Stimulated activated naive CD8-positive, alpha-beta T cell treated with anti-CD3 and anti-CD28 coated beads, Interleukin-15, Interleukin-2, amounts not matched to agents 100 ng/mL and 50 ng/mL, for 24 hours (primary cell): ENCODE results near the gene C9orf43.
"Not testable (repeated sequence)": the region's sequence is repeated elsewhere in the genome, so short reads cannot be mapped to it uniquely, and the experiment has no call there.

ENCODE experiments used
- H3K27ac Mint-ChIP-seq: one replicate; pipeline ENCODE4 v1.8.0; 2021; ENCODE audit warnings: mild to moderate bottlenecking, mixed read lengths
- H3K27me3 Mint-ChIP-seq: one replicate; pipeline ENCODE4 v1.8.0; 2021; ENCODE audit warnings: mixed read lengths
- H3K36me3 Mint-ChIP-seq: one replicate; pipeline ENCODE4 v1.8.0; 2021; ENCODE audit warnings: low read depth, mixed read lengths
- H3K4me1 Mint-ChIP-seq: one replicate; pipeline ENCODE4 v1.8.0; 2021; ENCODE audit warnings: low read depth, mixed read lengths
- H3K4me3 Mint-ChIP-seq: one replicate; pipeline ENCODE4 v1.8.0; 2021; ENCODE audit warnings: mild to moderate bottlenecking, mixed read lengths
- H3K9me3 Mint-ChIP-seq: one replicate; pipeline ENCODE4 v1.8.0; 2021; ENCODE audit warnings: mixed read lengths

Gene C9orf43

DNA sequence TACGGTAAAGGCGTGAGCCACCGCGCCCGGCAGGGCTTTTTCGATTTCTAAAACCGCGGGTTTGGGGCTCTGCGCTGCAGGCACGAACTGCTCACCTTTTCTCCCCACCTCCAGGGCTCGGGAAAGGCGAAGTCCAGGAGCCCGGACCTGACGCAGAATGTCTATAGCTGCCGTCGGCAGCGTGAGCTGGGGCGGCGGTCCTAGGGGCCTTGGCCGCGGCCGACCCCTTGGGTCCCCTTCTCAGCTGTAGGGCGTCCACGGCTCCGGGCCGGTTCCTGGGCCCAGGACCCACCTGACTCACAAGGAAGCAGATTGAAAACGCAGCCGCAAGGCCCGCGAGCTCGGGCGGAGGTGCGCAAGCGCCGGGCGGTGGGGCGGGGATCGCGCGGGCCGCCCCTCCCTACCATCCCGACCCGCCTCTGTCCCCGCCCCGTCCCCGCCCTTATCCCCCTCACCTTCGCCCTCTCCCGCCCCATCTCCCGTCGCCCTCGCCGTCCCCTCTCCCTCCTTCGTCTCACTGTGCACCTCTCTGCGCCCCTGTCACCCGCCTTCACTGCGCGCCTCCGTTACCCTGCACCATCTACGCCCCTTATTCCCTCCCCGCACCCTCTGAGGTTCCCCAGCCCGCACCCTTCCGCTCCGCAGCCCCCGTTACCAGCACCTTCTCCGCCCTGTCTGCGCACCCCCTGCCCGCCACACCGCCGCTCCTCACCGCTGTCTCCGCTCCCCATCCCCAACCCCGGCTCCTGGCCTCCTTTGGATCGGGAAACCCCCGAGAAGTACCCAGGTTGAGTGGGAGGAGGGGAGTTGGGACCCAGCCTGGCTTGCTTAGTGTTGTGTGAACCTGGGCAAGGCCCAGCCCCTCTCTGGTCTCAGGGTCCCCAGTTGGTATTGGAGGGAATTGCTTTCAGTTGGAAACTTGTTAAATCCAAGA, 33.6 kb upstream of the C9orf43 start, which contains the start of gene HDHD3:
HDHD3 (minus strand) TSS at position 353 of the 934 bp plus-strand sequence. CDS start 2,632 bp downstream, outside the sequence.
- peaks cover 7% of the 10 kb centered on the region for H3K27me3 Mint-ChIP-seq
- H3K36me3 Mint-ChIP-seq, result no peaks in the 10 kb centered on the region
- peak within 1 kb of the TSS; percentile 83 for H3K27ac Mint-ChIP-seq
- H3K9me3 Mint-ChIP-seq, result no peaks in the 10 kb centered on the region
- H3K4me3 Mint-ChIP-seq, result peak within 1 kb of the TSS; percentile 81
- H3K4me1 Mint-ChIP-seq, result peaks cover 10% of the 10 kb centered on the region

DNA sequence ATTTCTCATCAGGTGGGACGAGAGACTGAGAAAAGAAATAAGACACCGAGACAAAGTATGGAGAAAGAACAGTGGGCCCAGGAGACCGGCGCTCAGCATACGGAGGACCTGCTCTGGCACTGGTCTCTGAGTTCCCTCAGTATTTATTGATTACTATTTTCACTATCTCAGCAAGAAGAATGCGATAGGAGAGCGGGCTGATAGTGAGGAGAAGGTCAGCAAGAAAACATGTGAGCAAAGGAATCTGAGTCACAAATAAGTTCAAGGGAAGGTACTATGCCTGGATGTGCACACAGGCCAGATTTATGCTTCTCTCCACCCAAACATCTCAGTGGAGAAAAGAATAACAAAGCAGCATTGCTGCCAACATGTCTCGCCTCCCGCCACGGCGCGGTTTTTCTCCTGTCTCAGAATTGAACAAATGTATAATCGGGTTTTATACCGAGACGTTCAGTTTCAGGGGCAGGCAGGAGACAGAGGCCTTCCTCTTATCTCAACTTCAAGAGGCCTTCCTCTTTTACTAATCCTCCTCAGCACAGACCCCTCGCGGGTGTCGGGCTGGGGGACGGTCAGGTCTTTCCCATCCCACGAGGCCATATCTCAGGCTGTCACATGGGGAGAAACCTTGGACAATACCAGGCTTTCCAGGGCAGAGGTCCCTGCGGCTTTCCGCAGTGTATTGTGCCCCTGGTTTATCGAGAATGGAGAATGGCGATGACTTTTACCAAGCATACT, 31.3 kb upstream of the C9orf43 start:
- not testable (repeated sequence) for H3K27ac Mint-ChIP-seq

DNA sequence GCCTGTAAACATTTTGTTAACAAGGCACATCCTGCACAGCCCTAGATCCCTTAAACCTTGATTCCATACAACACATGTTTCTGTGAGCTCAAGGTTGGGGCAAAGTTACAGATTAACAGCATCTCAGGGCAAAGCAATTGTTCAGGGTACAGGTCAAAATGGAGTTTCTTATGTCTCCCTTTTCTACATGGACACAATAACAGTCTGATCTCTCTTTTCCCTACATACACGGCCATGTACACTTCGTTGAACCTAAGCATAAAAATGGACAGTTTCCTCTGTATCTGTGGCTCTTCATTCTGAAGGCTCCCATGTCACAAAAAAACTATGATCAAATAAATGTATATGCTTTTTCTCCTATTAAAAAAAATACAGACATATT, 30.7 kb upstream of the C9orf43 start:
- not testable (repeated sequence) for H3K36me3 Mint-ChIP-seq, H3K4me3 Mint-ChIP-seq, H3K4me1 Mint-ChIP-seq, H3K9me3 Mint-ChIP-seq, H3K27ac Mint-ChIP-seq, H3K27me3 Mint-ChIP-seq

More for the DNA sequence above, 31.3 kb upstream of the C9orf43 start:
- H3K36me3 Mint-ChIP-seq, H3K27me3 Mint-ChIP-seq, H3K9me3 Mint-ChIP-seq, H3K4me3 Mint-ChIP-seq: not testable (repeated sequence)
- peaks cover 10% of the 10 kb centered on the region for H3K4me1 Mint-ChIP-seq

DNA sequence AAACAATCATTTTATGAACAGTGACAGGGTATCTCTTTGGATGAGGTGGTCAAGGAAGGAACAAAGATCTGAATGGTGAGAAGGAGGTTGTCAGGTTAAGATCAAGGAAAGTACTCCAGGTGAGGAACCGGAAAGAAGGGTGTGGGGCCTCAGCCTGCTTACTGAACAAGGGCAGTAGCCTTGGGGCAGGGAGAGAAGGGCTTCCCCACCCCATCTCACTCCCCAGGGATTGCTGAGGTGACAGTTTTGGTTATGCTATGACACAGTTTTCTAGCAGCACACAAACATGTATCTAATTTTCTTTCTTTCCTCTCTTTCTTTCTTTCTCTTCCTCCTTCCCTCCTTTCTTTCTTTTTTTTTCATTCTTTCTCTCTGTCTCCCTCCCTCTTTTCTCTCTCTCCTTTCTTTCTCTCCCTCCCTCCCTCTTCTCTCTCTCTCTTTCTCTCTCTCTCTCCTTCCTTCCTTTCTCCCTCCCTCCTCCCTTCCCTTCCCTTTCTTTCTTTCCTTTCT, 29.6 kb upstream of the C9orf43 start:
- Mint-ChIP-seq H3K27ac (peak overlapping the region; percentile 26), H3K4me3 (no peak overlapping the region), H3K36me3 (no peaks in the 10 kb centered on the region), H3K4me1 (no peaks in the 10 kb centered on the region), H3K27me3 (no peaks in the 10 kb centered on the region), H3K9me3 (no peaks in the 10 kb centered on the region)

DNA sequence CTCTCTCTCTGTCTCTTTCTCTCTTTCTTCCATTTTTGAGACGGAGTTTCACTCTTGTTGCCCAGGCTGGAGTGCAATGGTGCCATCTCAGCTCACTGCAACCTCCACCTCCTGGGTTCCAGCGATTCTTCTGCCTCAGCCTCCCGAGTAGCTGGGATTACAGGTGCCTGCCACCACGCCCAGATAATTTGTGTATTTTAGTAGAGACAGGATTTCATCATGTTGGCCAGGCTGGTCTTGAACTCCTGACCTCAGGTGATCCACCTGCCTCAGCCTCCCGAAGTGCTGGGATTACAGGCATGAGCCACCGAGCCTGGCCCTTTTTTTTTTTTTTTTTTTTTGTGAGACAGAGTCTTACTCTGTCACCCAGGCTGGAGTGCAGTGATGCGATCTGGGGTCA, 29.1 kb upstream of the C9orf43 start:
- H3K9me3 Mint-ChIP-seq, H3K27ac Mint-ChIP-seq, H3K4me3 Mint-ChIP-seq, H3K4me1 Mint-ChIP-seq, H3K27me3 Mint-ChIP-seq, H3K36me3 Mint-ChIP-seq: not testable (repeated sequence)

DNA sequence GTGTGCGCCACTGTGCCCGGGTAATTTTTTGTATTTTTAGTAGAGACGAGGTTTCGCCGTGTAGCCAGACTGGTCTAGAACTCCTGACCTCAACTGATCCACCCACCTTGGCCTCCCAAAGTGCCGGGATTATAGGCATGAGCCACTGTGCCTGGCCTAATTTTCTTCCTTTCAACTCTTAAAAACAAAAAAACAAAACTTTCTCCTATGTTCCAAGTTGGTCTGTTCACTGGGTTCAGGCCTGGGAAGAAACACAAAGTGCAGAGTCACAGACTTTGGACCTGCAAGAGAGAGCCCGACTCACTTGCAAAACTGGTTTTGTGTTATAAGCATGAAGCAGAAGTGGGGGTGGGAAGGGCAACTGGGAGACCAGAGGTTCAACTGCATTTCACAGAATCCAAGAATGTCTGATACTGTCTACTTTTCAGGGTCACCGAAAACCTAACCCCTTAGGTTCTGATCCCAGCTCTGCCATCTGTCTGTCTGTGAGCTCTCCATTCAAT, 28.6 kb upstream of the C9orf43 start:
- Mint-ChIP-seq H3K4me1 (no peaks in the 10 kb centered on the region), H3K36me3 (no peaks in the 10 kb centered on the region), H3K27me3 (no peaks in the 10 kb centered on the region), H3K4me3 (no peak overlapping the region), H3K27ac (no peak overlapping the region), H3K9me3 (no peaks in the 10 kb centered on the region)

DNA sequence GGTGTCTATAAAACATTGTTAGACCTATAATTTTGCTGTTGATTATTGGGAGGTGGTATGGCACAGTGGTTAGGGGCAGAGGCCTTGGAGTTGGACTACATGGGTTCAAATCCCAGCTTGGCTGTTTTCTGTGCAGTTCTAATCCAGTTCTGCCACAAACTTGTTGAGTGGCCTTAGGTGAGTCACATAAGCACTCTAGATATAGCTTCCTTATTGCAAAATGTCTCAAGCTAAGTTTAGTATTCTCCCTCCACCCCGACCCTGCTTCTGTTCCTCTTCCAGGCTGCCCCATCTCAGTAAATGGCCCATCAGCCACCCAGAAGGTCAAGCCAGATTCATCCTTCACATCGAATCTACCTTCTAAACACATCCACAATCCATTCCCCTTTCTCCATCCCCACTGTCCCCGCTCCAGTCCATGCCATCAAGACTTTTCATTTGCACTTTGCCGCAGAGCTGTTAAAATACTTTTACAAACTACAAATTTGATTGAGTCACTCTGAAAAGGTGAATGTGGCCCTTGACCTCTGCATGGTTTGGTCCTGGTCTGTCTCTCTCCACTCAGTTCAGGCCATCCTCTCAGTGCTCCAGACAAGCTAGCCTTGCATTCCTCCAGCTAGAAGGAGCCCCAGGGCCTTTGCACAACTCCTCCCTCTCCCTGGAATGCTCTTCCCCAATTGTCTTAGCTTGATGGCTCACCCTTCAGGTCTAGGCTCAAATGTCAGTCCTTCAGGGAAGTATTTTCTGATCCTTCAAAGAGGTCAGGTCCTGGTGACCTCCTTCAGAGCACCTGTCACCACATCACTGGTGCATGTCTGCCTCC, 23.8 kb upstream of the C9orf43 start:
- H3K27me3 Mint-ChIP-seq, result no peaks in the 10 kb centered on the region
- no peaks in the 10 kb centered on the region for H3K4me1 Mint-ChIP-seq
- no peak overlapping the region for H3K27ac Mint-ChIP-seq
- no peak overlapping the region for H3K4me3 Mint-ChIP-seq
- no peaks in the 10 kb centered on the region for H3K9me3 Mint-ChIP-seq
- peaks cover 11% of the 10 kb centered on the region for H3K36me3 Mint-ChIP-seq

DNA sequence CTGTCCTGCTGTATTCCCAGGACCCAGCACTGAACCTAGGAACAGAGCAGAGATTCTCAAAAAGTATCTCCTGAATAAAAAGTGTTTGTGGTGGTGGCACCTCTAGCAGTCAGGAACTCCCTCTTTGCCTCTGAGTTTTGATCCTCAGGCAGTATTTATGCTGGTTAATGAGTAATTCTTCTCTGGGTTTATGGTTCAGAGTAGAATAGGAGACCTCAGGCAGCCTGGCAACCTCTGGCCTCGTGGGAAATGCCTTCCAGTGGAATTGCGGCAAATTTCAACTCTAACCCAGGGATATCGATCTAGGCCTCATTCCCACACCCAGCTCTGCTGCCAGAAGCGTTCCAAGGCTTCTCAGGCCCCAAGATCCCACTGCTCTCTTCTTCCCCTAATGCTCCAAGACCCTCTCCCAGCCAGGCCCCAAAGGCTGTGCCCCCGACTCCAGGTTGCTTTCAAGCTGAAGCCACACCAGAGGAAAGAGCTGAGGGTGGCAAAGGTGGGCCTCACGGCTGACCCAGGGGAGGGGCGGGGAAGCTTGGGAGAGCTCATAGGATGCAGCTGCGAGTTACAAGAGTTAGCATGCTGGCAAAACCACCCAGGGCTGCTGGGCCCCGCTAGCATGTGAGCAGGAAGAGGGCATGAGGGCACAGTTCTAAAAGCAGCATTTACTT, 22.9 kb upstream of the C9orf43 start:
- no peak overlapping the region for H3K4me3 Mint-ChIP-seq
- no peak overlapping the region for H3K27ac Mint-ChIP-seq
- peaks cover 11% of the 10 kb centered on the region for H3K36me3 Mint-ChIP-seq
- H3K9me3 Mint-ChIP-seq, result no peaks in the 10 kb centered on the region
- no peaks in the 10 kb centered on the region for H3K27me3 Mint-ChIP-seq
- H3K4me1 Mint-ChIP-seq, result no peaks in the 10 kb centered on the region

DNA sequence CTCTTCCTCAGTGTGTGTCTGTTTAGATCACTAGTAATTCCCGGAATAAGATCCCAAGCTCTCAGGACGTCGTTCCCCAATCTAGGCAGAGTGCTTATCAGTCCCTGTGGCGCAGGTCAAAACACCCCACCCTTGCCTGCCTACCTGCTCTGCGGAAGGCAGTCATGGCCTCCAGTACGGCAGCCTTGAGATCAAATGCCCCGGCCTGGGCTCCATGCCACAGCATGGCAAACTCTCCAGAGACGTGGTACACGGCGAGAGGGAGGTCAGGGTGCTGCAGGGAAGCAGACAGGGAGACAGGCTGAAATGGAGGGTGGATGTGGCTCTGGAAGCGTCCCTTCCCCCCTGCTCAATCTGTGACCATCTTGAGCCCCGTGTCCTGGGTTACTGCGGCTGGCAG, 21.7 kb upstream of the C9orf43 start:
- H3K4me3 Mint-ChIP-seq, result no peak overlapping the region
- no peaks in the 10 kb centered on the region for H3K27me3 Mint-ChIP-seq
- no peak overlapping the region for H3K27ac Mint-ChIP-seq
- H3K36me3 Mint-ChIP-seq, result peaks cover 11% of the 10 kb centered on the region
- H3K4me1 Mint-ChIP-seq, result no peaks in the 10 kb centered on the region
- no peaks in the 10 kb centered on the region for H3K9me3 Mint-ChIP-seq

DNA sequence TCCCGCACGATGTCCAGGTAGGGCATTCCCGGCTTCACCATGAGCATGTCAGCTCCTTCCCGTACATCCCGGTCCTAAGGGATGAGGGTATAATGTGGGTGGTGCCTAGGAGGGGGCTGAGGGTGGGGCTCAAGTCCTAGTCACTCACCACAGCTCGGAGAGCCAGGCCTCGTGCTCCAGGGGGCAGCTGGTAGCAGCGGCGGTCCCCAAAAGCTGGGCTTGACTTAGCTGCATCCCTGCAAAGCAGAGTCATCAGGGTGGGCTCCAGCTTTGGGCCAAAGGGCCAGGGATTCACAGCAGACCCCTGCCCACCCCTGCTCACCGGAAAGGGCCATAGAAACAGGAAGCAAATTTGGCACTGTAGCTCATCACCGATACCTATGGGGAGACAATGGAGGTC, 21.1 kb upstream of the C9orf43 start:
- Mint-ChIP-seq H3K36me3 (peaks cover 11% of the 10 kb centered on the region), H3K27me3 (no peaks in the 10 kb centered on the region), H3K27ac (no peak overlapping the region), H3K4me1 (no peaks in the 10 kb centered on the region), H3K4me3 (no peak overlapping the region), H3K9me3 (no peaks in the 10 kb centered on the region)

DNA sequence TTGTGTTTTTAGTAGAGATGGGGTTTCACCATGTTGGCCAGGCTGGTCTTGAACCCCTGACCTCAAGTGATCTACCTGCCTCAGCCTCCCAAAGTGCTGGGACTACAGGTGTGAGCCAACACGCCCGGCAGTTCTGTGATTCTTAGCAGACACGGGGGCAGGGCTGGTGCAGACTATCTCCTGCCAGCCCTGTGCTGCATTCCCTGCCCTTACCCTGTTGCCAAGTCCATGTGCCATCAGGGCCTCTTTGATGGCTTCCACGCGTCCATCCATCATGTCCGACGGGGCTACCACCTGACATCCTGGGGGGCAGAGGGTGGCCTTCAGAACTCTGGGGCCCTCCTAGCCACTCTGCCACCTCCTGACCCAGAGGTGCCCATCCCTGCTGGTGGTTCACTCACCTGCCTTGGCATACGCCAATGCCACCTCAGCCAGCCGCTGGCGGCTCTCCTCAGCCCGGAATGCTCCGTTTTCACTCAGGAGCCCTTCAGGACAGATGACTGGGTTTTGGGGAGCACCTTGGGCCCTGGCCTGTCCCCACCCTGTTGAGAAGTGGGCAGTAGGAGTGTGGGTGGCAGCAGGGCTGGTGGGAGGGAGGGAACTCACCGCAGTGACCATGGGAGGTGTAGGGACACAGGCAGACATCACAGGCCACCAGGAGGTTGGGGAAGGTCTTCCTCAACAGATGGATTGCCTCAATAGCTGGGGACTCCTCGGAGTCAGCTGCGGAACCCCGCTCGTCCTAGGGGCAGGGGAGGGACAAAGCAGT, 20.2 kb upstream of the C9orf43 start:
- peaks cover 12% of the 10 kb centered on the region for H3K36me3 Mint-ChIP-seq

DNA sequence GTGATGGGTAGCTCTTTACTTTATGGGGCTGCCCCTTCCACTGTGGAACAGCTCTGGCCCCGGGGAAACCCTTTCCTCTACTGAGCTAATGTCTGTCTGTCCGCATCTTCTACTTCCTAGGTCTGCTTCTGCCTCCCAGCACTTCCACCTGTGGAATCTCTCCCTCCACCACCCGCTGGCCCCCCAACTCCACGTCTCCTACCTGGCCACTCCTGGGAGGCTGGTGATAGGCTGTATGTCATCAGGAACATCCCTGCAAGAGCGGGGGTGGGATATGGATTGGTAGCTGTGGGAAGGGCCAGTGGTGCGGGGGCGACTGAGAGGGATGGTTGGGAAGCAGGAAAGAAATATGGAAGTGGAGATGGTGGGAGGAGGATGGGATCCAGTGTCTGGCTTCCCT, 18.6 kb upstream of the C9orf43 start:
- H3K27me3 Mint-ChIP-seq, result no peaks in the 10 kb centered on the region
- H3K36me3 Mint-ChIP-seq, result peaks cover 15% of the 10 kb centered on the region
- H3K4me1 Mint-ChIP-seq, result no peaks in the 10 kb centered on the region
- H3K27ac Mint-ChIP-seq, result no peak overlapping the region
- no peaks in the 10 kb centered on the region for H3K9me3 Mint-ChIP-seq
- no peak overlapping the region for H3K4me3 Mint-ChIP-seq

More for the DNA sequence above, 20.2 kb upstream of the C9orf43 start:
- Mint-ChIP-seq H3K4me1 (no peaks in the 10 kb centered on the region), H3K9me3 (no peaks in the 10 kb centered on the region), H3K27me3 (no peaks in the 10 kb centered on the region), H3K27ac (no peak overlapping the region), H3K4me3 (no peak overlapping the region)

DNA sequence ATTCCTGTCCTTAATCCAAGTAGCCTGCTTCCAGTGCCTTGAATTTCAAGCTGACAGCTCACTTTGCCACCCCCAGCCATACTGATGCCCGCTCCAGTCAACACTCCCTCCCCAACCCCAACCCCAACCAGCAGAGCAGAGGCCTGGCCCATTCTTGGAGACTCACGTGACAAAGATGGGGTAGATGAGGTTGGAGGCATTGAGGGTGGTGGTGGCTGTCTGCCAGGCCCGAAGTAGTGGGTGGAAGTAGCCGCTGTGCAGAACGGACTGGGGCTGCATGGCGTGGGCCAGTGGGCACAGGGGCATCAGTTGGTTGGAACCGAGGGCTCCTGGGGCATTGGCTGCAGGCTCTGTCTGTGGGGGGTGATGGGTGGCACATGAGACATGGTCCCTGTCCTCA, 17.3 kb upstream of the C9orf43 start:
- Mint-ChIP-seq H3K27ac (no peak overlapping the region), H3K4me3 (no peak overlapping the region), H3K27me3 (no peaks in the 10 kb centered on the region), H3K4me1 (peaks cover 4% of the 10 kb centered on the region), H3K9me3 (no peaks in the 10 kb centered on the region), H3K36me3 (peaks cover 12% of the 10 kb centered on the region)
